HFFc6 (cell line): Measurements from ENCODE around the gene TBCK. TPM values are rescaled to one million over a fixed set of nuclear protein-coding genes. Genes with fewer than 3 reads are reported as not detected.

Experiments
- DNase-seq: peaks from one replicate; pipeline ENCODE4 v3.0.0-alpha.2; 2018
- H3K27ac Mint-ChIP-seq: 2 replicates; pipeline ENCODE4 v1.8.0; 2020; ENCODE audit warnings: mild to moderate bottlenecking, mixed read lengths
- H3K27me3 Mint-ChIP-seq: 2 replicates; pipeline ENCODE4 v1.8.0; 2021; ENCODE audit warnings: mild to moderate bottlenecking, moderate library complexity, mixed read lengths; ENCODE audit not compliant: insufficient read depth
- H3K36me3 Mint-ChIP-seq: 2 replicates; pipeline ENCODE4 v1.8.0; 2021; ENCODE audit warnings: low read depth, mixed read lengths
- H3K4me1 Mint-ChIP-seq: 2 replicates; pipeline ENCODE4 v1.8.0; 2020; ENCODE audit warnings: low read depth, mixed read lengths
- H3K4me3 Mint-ChIP-seq: 2 replicates; pipeline ENCODE4 v1.8.0; 2020; ENCODE audit warnings: mild to moderate bottlenecking, moderate library complexity, mixed read lengths
- H3K9me3 Mint-ChIP-seq: 2 replicates; pipeline ENCODE4 v1.8.0; 2020; ENCODE audit warnings: mild to moderate bottlenecking, mixed read lengths
- total RNA-seq, 6 experiments: library from RNA; stranded (reverse); fragmentation: NEBNext Ultra II Directional; extraction: Animal tissue kit (Norgen Biotek cat#: 25700); gene quantifications; 2 replicates in 1 of 6; 3 replicates in 5 of 6; pipeline ENCODE4 v1.2.3, GENCODE V29; 2021
- TF ChIP-seq, protein P1 (sequence below): fragments of 200-600 bp; sonication (generic); IDR thresholded peaks from 2 replicates; pipeline ENCODE4 v1.5.0; 2021; ENCODE audit warnings: antibody characterized with exemption, mild to moderate bottlenecking

Gene TBCK
- total RNA-seq, 6 experiments from 2014 or later = 21.4 to 37.0 (median 27.1) TPM

- Mint-ChIP-seq H3K36me3 (peaks cover 4% of the 10 kb centered on the region; the same call in 1 of the 2 replicates), H3K9me3 (no peaks in the 10 kb centered on the region), H3K4me1 (peaks cover 15% of the 10 kb centered on the region), H3K27me3 (no peaks in the 10 kb centered on the region), H3K4me3 (no peak overlapping the region), H3K27ac (peak overlapping the region; percentile 38; the same call in 1 of the 2 replicates)
- DNase-seq = peak; percentile 25
- TF ChIP-seq, protein P1, sequence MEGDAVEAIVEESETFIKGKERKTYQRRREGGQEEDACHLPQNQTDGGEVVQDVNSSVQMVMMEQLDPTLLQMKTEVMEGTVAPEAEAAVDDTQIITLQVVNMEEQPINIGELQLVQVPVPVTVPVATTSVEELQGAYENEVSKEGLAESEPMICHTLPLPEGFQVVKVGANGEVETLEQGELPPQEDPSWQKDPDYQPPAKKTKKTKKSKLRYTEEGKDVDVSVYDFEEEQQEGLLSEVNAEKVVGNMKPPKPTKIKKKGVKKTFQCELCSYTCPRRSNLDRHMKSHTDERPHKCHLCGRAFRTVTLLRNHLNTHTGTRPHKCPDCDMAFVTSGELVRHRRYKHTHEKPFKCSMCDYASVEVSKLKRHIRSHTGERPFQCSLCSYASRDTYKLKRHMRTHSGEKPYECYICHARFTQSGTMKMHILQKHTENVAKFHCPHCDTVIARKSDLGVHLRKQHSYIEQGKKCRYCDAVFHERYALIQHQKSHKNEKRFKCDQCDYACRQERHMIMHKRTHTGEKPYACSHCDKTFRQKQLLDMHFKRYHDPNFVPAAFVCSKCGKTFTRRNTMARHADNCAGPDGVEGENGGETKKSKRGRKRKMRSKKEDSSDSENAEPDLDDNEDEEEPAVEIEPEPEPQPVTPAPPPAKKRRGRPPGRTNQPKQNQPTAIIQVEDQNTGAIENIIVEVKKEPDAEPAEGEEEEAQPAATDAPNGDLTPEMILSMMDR = no peak
Observed at GRCh38 chr4:106048250-106048971, 267.6 kb downstream of the TBCK start.

- H3K27me3 Mint-ChIP-seq = no peaks in the 10 kb centered on the region
- peaks cover 4% of the 10 kb centered on the region; the same call in 1 of the 2 replicates for H3K36me3 Mint-ChIP-seq
- no peak overlapping the region for H3K4me3 Mint-ChIP-seq
- H3K27ac Mint-ChIP-seq = no peak overlapping the region
- no peaks in the 10 kb centered on the region for H3K9me3 Mint-ChIP-seq
- TF ChIP-seq, protein P1 = no peak
- peaks cover 24% of the 10 kb centered on the region for H3K4me1 Mint-ChIP-seq
- no peak for DNase-seq
Observed at GRCh38 chr4:106046083-106046482, 269.9 kb downstream of the TBCK start.

DNA sequence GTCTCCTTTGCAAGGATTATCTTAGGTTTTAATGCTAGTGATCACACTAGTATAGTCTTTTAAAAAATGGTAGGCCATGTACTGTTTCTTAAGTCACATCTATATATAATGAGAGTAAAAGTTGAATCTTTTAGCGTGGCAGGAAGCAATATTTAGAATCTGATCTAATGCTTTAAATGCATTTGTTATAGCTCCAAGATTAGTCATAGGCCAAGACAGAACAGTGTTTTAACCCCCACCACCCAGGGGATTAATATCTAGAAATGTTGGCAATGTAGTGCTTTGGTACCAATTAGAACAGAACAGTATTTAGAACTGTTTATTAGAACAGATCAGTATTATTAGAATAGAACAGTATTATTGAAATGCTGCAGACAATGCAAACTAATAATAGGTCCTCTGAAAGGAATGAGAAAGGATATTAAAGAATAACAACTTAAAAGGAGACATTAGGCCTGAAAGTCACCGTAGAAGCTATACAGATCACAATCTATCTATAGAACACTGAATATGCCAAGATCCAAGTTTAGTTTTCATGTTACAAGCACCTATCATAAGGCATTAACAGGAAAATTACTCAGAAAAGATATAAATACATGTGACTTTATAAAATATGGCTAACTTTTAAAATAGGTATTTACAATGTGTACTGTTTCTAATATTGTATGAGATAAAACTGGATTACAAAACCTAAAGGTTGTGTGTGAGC lies 274.6 kb downstream of the TBCK start:
- peaks cover 17% of the 10 kb centered on the region for H3K4me1 Mint-ChIP-seq
- no peaks in the 10 kb centered on the region for H3K9me3 Mint-ChIP-seq
- no peak overlapping the region for H3K4me3 Mint-ChIP-seq
- peaks cover 4% of the 10 kb centered on the region; the same call in 1 of the 2 replicates for H3K36me3 Mint-ChIP-seq
- DNase-seq = no peak
- H3K27ac Mint-ChIP-seq = no peak overlapping the region
- TF ChIP-seq, protein P1 = no peak
- H3K27me3 Mint-ChIP-seq = peaks cover 2% of the 10 kb centered on the region; the same call in 1 of the 2 replicates

GRCh38 chr4:106039796-106040195 lies 276.2 kb downstream of the TBCK start:
- Mint-ChIP-seq H3K36me3 (no peaks in the 10 kb centered on the region), H3K27me3 (peaks cover 2% of the 10 kb centered on the region; the same call in 1 of the 2 replicates), H3K4me3 (no peak overlapping the region), H3K27ac (no peak overlapping the region), H3K4me1 (peaks cover 17% of the 10 kb centered on the region), H3K9me3 (no peaks in the 10 kb centered on the region)
- no peak for DNase-seq
- TF ChIP-seq, protein P1 = no peak

DNA sequence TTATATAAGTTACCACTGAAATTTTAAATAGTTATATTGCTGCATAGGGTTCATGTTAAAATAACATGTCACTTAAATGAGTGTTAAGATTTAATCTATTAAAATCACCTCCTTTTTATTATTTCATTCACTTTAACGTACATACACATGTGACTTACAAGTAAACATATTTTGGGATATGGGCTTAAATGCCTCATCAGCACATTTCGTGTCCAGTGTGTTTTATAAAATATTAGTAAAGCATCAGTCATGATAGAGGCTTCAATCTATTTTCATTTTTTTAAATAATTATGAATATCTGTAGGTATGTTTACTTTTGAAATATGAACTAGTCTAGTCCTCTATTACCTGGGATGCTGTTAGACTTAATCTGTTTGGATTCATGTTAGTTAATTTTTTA lies 277.1 kb downstream of the TBCK start:
- Mint-ChIP-seq H3K9me3 (no peaks in the 10 kb centered on the region), H3K36me3 (no peaks in the 10 kb centered on the region), H3K4me3 (no peak overlapping the region), H3K27me3 (peaks cover 2% of the 10 kb centered on the region; the same call in 1 of the 2 replicates), H3K27ac (no peak overlapping the region), H3K4me1 (peaks cover 26% of the 10 kb centered on the region)
- DNase-seq = no peak
- TF ChIP-seq, protein P1 = no peak
